ENCODE measurements around the gene SREBF2.

DNA sequence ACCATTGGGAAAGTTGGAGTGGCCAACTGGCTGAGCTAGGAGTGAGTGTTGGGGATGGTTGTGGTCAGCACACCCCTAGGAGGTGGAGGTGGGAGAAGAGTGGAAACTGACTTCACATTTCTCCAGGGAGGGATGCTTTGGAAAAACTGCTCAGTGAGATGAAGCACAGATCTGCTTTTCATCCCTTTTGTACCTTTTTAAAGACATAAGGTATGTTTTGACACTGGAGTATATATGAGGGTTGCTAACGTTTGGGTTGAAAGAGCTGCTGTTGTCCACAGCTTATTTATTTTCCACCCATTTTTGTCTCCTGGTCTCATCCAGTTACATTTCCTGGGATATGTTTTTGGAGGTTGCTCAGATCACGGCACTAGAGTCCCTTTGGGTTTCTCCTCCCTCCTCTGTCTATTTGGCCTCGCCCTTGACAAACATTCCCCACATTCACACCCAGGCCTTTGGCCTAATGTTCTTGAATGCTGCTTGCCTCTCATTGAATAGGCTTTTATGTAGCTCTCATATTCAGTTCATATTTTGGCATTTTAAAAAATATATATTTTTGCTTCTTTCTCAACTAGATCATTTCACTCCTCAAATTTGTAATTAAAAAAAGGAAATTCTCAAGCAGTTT is 8.3 kb downstream of the SREBF2 start:
- TF ChIP-seq, protein P1, sequence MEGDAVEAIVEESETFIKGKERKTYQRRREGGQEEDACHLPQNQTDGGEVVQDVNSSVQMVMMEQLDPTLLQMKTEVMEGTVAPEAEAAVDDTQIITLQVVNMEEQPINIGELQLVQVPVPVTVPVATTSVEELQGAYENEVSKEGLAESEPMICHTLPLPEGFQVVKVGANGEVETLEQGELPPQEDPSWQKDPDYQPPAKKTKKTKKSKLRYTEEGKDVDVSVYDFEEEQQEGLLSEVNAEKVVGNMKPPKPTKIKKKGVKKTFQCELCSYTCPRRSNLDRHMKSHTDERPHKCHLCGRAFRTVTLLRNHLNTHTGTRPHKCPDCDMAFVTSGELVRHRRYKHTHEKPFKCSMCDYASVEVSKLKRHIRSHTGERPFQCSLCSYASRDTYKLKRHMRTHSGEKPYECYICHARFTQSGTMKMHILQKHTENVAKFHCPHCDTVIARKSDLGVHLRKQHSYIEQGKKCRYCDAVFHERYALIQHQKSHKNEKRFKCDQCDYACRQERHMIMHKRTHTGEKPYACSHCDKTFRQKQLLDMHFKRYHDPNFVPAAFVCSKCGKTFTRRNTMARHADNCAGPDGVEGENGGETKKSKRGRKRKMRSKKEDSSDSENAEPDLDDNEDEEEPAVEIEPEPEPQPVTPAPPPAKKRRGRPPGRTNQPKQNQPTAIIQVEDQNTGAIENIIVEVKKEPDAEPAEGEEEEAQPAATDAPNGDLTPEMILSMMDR (IDR thresholded peaks at IDR 0.05): no peak
- no peak for TF ChIP-seq POLR2AphosphoS5 (IDR thresholded peaks at IDR 0.05)

All from upper lobe of left lung (tissue), 4 donors.